ENCODE data around the gene TNFAIP8L3. TPM values are rescaled to one million over a fixed set of nuclear protein-coding genes. Genes with fewer than 3 reads are reported as not detected.

TNFAIP8L3 gene
- total RNA-seq, 4 donors from 2014 or later = 3.7 to 13.1 (median 8.1) TPM

GRCh38 chr15:51016615-51017014 lies 78.1 kb downstream of the TNFAIP8L3 start:
- no peak overlapping the region for H3K27ac ChIP-seq
- intact Hi-C loops (cut with DNase I) = no loop called here
- peaks cover 0 to 7% (median 0%) of the 10 kb centered on the region in 3 donors for H3K9me3 ChIP-seq
- no peaks in the 10 kb centered on the region for H3K27me3 ChIP-seq
- no peak for DNase-seq
- TF ChIP-seq POLR2A (IDR thresholded peaks at IDR 0.05) = no peak
- TF ChIP-seq, protein P1, sequence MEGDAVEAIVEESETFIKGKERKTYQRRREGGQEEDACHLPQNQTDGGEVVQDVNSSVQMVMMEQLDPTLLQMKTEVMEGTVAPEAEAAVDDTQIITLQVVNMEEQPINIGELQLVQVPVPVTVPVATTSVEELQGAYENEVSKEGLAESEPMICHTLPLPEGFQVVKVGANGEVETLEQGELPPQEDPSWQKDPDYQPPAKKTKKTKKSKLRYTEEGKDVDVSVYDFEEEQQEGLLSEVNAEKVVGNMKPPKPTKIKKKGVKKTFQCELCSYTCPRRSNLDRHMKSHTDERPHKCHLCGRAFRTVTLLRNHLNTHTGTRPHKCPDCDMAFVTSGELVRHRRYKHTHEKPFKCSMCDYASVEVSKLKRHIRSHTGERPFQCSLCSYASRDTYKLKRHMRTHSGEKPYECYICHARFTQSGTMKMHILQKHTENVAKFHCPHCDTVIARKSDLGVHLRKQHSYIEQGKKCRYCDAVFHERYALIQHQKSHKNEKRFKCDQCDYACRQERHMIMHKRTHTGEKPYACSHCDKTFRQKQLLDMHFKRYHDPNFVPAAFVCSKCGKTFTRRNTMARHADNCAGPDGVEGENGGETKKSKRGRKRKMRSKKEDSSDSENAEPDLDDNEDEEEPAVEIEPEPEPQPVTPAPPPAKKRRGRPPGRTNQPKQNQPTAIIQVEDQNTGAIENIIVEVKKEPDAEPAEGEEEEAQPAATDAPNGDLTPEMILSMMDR (IDR thresholded peaks at IDR 0.05) = no peak
- H3K4me3 ChIP-seq = no peak overlapping the region
- no peaks in the 10 kb centered on the region for H3K4me1 ChIP-seq
- 40 to 67% methylated on average over 1 of the region's 1 CpG for WGBS, 2 donors
- no peaks in the 10 kb centered on the region for H3K36me3 ChIP-seq

GRCh38 chr15:51011212-51011611 lies 83.5 kb downstream of the TNFAIP8L3 start:
- H3K4me3 ChIP-seq = no peak overlapping the region
- H3K4me1 ChIP-seq = no peaks in the 10 kb centered on the region
- no peaks in the 10 kb centered on the region for H3K9me3 ChIP-seq
- H3K27ac ChIP-seq = no peak overlapping the region
- DNase-seq = no peak
- TF ChIP-seq, protein P1 (IDR thresholded peaks at IDR 0.05) = no peak
- TF ChIP-seq POLR2A (IDR thresholded peaks at IDR 0.05) = no peak
- intact Hi-C loops (cut with DNase I) = no loop called here
- H3K27me3 ChIP-seq = no peaks in the 10 kb centered on the region
- peaks cover 0 to 9% (median 0%) of the 10 kb centered on the region in 3 donors for H3K36me3 ChIP-seq
- 71 to 80% methylated on average over 1 of the region's 1 CpG for WGBS, 2 donors

DNA sequence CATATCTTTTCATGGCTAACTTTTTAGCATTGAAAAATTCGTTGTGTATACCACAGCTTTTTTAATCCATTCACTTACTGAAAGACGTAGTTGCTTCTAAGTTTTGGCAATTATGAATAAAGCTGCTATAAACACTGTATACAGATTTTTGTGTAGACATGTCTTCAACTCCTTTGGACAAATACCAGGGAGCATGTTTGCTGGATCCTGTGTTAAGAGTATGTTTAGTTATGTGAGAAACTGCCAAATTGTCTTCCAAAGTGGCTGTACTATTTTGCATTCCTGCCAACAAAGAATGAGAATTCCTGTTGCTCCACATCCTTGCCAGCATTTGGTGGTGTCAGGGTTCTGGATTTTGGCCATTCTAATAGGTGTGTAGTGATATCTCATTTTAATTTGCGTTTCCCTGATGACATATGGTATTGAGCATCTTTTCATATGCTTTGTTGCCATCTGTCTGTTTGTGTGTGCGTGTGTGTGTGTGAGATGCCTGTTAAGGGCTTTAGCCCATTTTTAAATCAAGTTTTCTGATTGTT lies 87.5 kb downstream of the TNFAIP8L3 start:
- TF ChIP-seq POLR2A (IDR thresholded peaks at IDR 0.05) = no peak
- TF ChIP-seq, protein P1 (IDR thresholded peaks at IDR 0.05) = no peak
- no peaks in the 10 kb centered on the region for H3K27me3 ChIP-seq
- DNase-seq = no peak
- peaks cover 0 to 28% (median 0%) of the 10 kb centered on the region in 3 donors for H3K36me3 ChIP-seq
- intact Hi-C loops (cut with DNase I) = no loop called here
- H3K4me1 ChIP-seq = no peaks in the 10 kb centered on the region
- no peak overlapping the region for H3K27ac ChIP-seq
- WGBS, 2 donors = 51 to 58% methylated on average over 4 of the region's 4 CpGs
- no peak overlapping the region for H3K4me3 ChIP-seq
- H3K9me3 ChIP-seq = no peaks in the 10 kb centered on the region

Other genes with a start within 250 kb of the TNFAIP8L3 start
- 10 to 100 TPM in 2 of 4 donors, 1 to 10 TPM in 2; 5.7 to 11.1 (median 10.1) TPM for gene AP4E1, start 186.2 kb downstream of the TNFAIP8L3 start, total RNA-seq
- under 1 TPM in 1 of 4 donors, not detected in 3; 0.38 TPM for gene CYP19A1, start 243.7 kb upstream of the TNFAIP8L3 start, total RNA-seq
- gene GLDN, start 246.7 kb upstream of the TNFAIP8L3 start, total RNA-seq = 1 to 10 TPM in 1 of 4 donors, under 1 TPM in 3; 0.31 to 2.1 (median 0.74) TPM